GM12872 (cell line): Measurements from ENCODE around the gene PATL1.

Experiments
- CTCF ChIP-seq: IDR thresholded peaks from 3 replicates; pipeline ENCODE4 v1.5.1; 2011; ENCODE audit warnings: low read depth, mild to moderate bottlenecking, low read length, moderate library complexity; ENCODE audit not compliant: insufficient read depth

The PATL1 gene

GRCh38 chr11:59668188-59668949 lies 468 bp downstream of the PATL1 start:
- peak; percentile 36; the same call in 1 of the 3 replicates for TF ChIP-seq CTCF

GRCh38 chr11:59667812-59668187 lies 1.0 kb downstream of the PATL1 start:
- TF ChIP-seq CTCF = no peak

GRCh38 chr11:59666969-59667368 lies 1.9 kb downstream of the PATL1 start:
- TF ChIP-seq CTCF = no peak

- no peak for TF ChIP-seq CTCF
Observed at GRCh38 chr11:59660621-59661020, 8.2 kb downstream of the PATL1 start.

GRCh38 chr11:59659981-59660380 lies 8.9 kb downstream of the PATL1 start:
- no peak for TF ChIP-seq CTCF

GRCh38 chr11:59658036-59658435 lies 10.8 kb downstream of the PATL1 start:
- TF ChIP-seq CTCF = no peak

- no peak for TF ChIP-seq CTCF
Observed at GRCh38 chr11:59654893-59655292, 13.9 kb downstream of the PATL1 start.
